Tibial nerve (tissue), 4 donors: ENCODE data around the gene APOC1. TPM values are rescaled to one million over a fixed set of nuclear protein-coding genes. Genes with fewer than 3 reads are reported as not detected.
"Not testable (repeated sequence)": the region's sequence is repeated elsewhere in the genome, so short reads cannot be mapped to it uniquely, and the experiment has no call there.

Source experiments
- DNase-seq, 2 donors: peaks; one replicate each; pipeline ENCODE4 v3.0.0-alpha.2; 2019; ENCODE audit warnings: low spot score in 2 of 2
- H3K27ac ChIP-seq, 4 donors: fragments of 200-600 bp; sonication (generic) in 3 of 4; one replicate each; pipeline ENCODE4 v1.5.1; 2017 to 2019; ENCODE audit warnings: mild to moderate bottlenecking in 1 of 4
- H3K27me3 ChIP-seq, 2 donors: fragments of 200-600 bp; sonication (generic) in 1 of 2; one replicate each; pipeline versions ENCODE4 v1.5.1 to v1.6.0; 2017 to 2019
- H3K36me3 ChIP-seq, 3 donors: fragments of 200-600 bp; sonication (generic); one replicate each; pipeline ENCODE4 v1.5.1; 2018 to 2019
- H3K4me1 ChIP-seq, 4 donors: fragments of 200-600 bp; sonication (generic) in 3 of 4; one replicate each; pipeline ENCODE4 v1.5.1; 2017 to 2019
- H3K4me3 ChIP-seq, 4 donors: fragments of 200-600 bp; sonication (generic) in 3 of 4; one replicate each; pipeline ENCODE4 v1.5.1; 2017 to 2019; ENCODE audit warnings: mild to moderate bottlenecking in 1 of 4, moderate library complexity in 1 of 4
- H3K9me3 ChIP-seq, 4 donors: fragments of 200-600 bp; sonication (generic) in 3 of 4; one replicate each; pipeline ENCODE4 v1.5.1; 2017 to 2019
- EP300 ChIP-seq, 2 donors: sonication (generic); formaldehyde crosslinking; IDR thresholded peaks; one replicate each; pipeline ENCODE4 v1.6.1; 2017; ENCODE audit warnings: antibody characterized with exemption in 2 of 2, mild to moderate bottlenecking in 1 of 2
- POLR2A ChIP-seq, 2 donors: fragments of 450-650 bp; IDR thresholded peaks; one replicate each; pipeline ENCODE4 v1.6.1; 2017; ENCODE audit warnings: antibody characterized with exemption in 2 of 2, mild to moderate bottlenecking in 2 of 2, moderate library complexity in 2 of 2
- WGBS, 2 donors: methylation state at CpG; one replicate each; pipeline ENCODE4 v1.1.5; 2018; 5-methylcytosine and 5-hydroxymethylcytosine counted together
- total RNA-seq, 4 donors: library from RNA; depleted of rRNA; stranded (reverse); fragments of >200 nt; gene quantifications; one replicate each; pipeline ENCODE4 v1.1.0, GENCODE V29; 2016
- TF ChIP-seq, protein P1 (sequence below), 5 experiments: fragments of 200-600 bp in 3 of 5; fragments of 450-650 bp in 2 of 5; sonication (generic) in 3 of 5; IDR thresholded peaks; one replicate each; pipeline ENCODE4 v1.5.1; 2016 to 2019; ENCODE audit warnings: antibody characterized with exemption in 5 of 5, mild to moderate bottlenecking in 3 of 5, moderate library complexity in 2 of 5

The APOC1 gene
- total RNA-seq, 4 donors from 2014 or later = 17.2 to 213 (median 49.9) TPM

GRCh38 chr19:44925114-44925891 lies 10.9 kb downstream of the APOC1 start:
- H3K36me3 ChIP-seq = no peaks in the 10 kb centered on the region
- H3K9me3 ChIP-seq = no peaks in the 10 kb centered on the region
- no peak for TF ChIP-seq POLR2A (IDR thresholded peaks at IDR 0.05)
- TF ChIP-seq, protein P1, sequence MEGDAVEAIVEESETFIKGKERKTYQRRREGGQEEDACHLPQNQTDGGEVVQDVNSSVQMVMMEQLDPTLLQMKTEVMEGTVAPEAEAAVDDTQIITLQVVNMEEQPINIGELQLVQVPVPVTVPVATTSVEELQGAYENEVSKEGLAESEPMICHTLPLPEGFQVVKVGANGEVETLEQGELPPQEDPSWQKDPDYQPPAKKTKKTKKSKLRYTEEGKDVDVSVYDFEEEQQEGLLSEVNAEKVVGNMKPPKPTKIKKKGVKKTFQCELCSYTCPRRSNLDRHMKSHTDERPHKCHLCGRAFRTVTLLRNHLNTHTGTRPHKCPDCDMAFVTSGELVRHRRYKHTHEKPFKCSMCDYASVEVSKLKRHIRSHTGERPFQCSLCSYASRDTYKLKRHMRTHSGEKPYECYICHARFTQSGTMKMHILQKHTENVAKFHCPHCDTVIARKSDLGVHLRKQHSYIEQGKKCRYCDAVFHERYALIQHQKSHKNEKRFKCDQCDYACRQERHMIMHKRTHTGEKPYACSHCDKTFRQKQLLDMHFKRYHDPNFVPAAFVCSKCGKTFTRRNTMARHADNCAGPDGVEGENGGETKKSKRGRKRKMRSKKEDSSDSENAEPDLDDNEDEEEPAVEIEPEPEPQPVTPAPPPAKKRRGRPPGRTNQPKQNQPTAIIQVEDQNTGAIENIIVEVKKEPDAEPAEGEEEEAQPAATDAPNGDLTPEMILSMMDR (IDR thresholded peaks at IDR 0.05) = no peak
- peak in 1 of 2 donors; percentile 76 for TF ChIP-seq EP300 (IDR thresholded peaks at IDR 0.05)
- DNase-seq = peak; percentile 56 to 81
- H3K4me3 ChIP-seq = no peak overlapping the region
- H3K27ac ChIP-seq = peak overlapping the region in 3 of 4 donors; percentile 51 to 80 (median 73)
- H3K4me1 ChIP-seq = peaks cover 0 to 45% (median 32%) of the 10 kb centered on the region in 4 donors
- 29 to 36% methylated on average over 6 to 8 of the region's 8 CpGs for WGBS, 2 donors
- no peaks in the 10 kb centered on the region for H3K27me3 ChIP-seq

- not testable (repeated sequence) for DNase-seq, H3K27me3 ChIP-seq, H3K9me3 ChIP-seq, H3K36me3 ChIP-seq
- H3K4me3 ChIP-seq = peak overlapping the region in 2 of 4 donors; percentile 27 to 31
- peaks cover 0 to 45% (median 32%) of the 10 kb centered on the region in 4 donors for H3K4me1 ChIP-seq
- 46 to 50% methylated on average over 18 of the region's 19 CpGs for WGBS, 2 donors
- peak overlapping the region in 1 of 4 donors; percentile 73 for H3K27ac ChIP-seq
Observed at GRCh38 chr19:44926245-44927077, 12.1 kb downstream of the APOC1 start.

DNA sequence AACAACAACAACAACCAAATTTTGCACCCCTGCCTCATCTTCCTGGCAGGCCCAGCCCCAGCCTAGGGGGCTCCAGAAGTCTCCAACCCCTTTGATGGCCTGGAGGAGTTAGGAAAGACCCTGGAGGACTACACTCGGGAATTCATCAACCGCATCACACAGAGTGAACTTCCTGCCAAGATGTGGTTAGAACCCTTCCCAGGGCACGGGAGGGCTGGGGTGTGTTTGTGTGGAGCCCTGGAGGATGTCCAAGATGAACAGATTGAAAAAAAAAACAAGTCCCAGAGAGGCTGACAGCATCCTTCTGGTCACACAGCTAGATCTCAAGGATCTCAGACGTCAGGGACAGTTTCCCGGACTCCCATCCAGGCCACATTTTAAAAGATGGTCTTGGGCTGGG lies 13.3 kb downstream of the APOC1 start:
- 30 to 32% methylated on average over 5 of the region's 5 CpGs for WGBS, 2 donors
- DNase-seq = no peak
- Histone ChIP-seq H3K27me3 (no peaks in the 10 kb centered on the region), H3K27ac (no peak overlapping the region), H3K36me3 (no peaks in the 10 kb centered on the region), H3K9me3 (no peaks in the 10 kb centered on the region), H3K4me3 (no peak overlapping the region), H3K4me1 (peaks cover 0 to 45% (median 32%) of the 10 kb centered on the region in 4 donors)
- TF ChIP-seq EP300 (IDR thresholded peaks at IDR 0.05) = no peak
- TF ChIP-seq POLR2A (IDR thresholded peaks at IDR 0.05) = no peak
- TF ChIP-seq, protein P1 (IDR thresholded peaks at IDR 0.05) = no peak

DNA sequence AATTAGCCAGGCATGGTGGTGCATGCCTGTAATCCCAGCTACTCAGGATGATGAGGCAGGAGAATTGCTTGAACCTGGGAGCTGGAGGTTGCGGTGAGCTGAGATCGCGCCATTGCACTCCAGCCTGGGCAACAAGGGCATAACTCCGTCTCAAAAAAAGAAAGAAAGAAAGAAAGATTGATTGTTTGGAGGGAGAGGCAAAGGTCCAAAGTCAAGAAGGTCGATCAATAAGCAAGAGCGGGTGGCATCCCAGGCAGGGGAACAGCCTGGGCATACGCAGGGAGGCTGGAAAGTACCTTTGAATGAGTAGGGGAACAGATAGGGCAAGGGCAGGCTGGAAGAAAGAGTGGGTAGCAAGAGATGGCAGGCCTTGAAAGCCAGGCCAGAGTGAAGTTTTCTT lies 15.7 kb downstream of the APOC1 start:
- WGBS, 2 donors = 77 to 81% methylated on average over 7 of the region's 7 CpGs

DNA sequence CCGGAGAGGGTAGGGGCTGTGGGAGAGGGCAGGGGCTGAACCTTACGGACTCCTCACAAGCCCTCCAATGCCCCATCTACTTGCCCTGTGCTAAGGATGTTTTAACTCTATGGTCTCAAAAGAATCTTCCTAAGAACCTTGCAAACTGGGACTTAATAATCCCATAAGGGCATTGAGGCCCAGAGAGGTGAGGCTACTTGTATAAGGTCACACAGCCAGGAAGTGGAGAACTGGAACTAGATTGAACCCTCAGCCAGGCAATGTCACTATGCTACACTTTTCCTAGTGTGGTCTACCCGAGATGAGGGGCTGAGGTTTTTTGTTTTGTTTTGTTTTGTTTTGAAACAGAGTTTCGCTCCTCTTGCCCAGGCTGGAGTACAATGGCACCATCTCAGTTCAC lies 17.1 kb downstream of the APOC1 start:
- H3K4me3 ChIP-seq = no peak overlapping the region
- no peak overlapping the region for H3K27ac ChIP-seq
- TF ChIP-seq EP300 (IDR thresholded peaks at IDR 0.05) (no peak), POLR2A (IDR thresholded peaks at IDR 0.05) (no peak)
- TF ChIP-seq, protein P1 (IDR thresholded peaks at IDR 0.05) = no peak
- DNase-seq = no peak
- no peaks in the 10 kb centered on the region for H3K36me3 ChIP-seq
- H3K27me3 ChIP-seq = no peaks in the 10 kb centered on the region
- H3K4me1 ChIP-seq = peaks cover 0 to 21% (median 10%) of the 10 kb centered on the region in 4 donors
- no peaks in the 10 kb centered on the region for H3K9me3 ChIP-seq
- WGBS, 2 donors = 85 to 87% methylated on average over 4 of the region's 4 CpGs

More for the DNA sequence above, 15.7 kb downstream of the APOC1 start:
- DNase-seq = no peak
- TF ChIP-seq EP300 (IDR thresholded peaks at IDR 0.05) = no peak
- TF ChIP-seq POLR2A (IDR thresholded peaks at IDR 0.05) = no peak
- no peak overlapping the region for H3K4me3 ChIP-seq
- H3K9me3 ChIP-seq = no peaks in the 10 kb centered on the region
- no peak overlapping the region for H3K27ac ChIP-seq
- H3K36me3 ChIP-seq = no peaks in the 10 kb centered on the region
- H3K4me1 ChIP-seq = peaks cover 0 to 29% (median 20%) of the 10 kb centered on the region in 4 donors
- H3K27me3 ChIP-seq = no peaks in the 10 kb centered on the region

GRCh38 chr19:44939668-44940067 lies 25.3 kb downstream of the APOC1 start:
- TF ChIP-seq EP300 (IDR thresholded peaks at IDR 0.05) (no peak), POLR2A (IDR thresholded peaks at IDR 0.05) (no peak)
- TF ChIP-seq, protein P1 (IDR thresholded peaks at IDR 0.05) = no peak
- no peaks in the 10 kb centered on the region for H3K9me3 ChIP-seq
- DNase-seq = no peak
- no peak overlapping the region for H3K4me3 ChIP-seq
- no peaks in the 10 kb centered on the region for H3K36me3 ChIP-seq
- H3K27ac ChIP-seq = no peak overlapping the region
- H3K27me3 ChIP-seq = no peaks in the 10 kb centered on the region
- peaks cover 0 to 6% (median 0%) of the 10 kb centered on the region in 4 donors for H3K4me1 ChIP-seq
- 72 to 85% methylated on average over 5 of the region's 5 CpGs for WGBS, 2 donors
